Measurements from ENCODE around the gene PFN2.

GRCh38 chr3:149955449-149955848 is 15.2 kb downstream of the PFN2 start:
- no peak for TF ChIP-seq POLR2AphosphoS5 (IDR thresholded peaks at IDR 0.05; ENCODE audit: insufficient read depth in 1 of 2, low read depth in 1 of 2)
- TF ChIP-seq CTCF (IDR thresholded peaks at IDR 0.05) = no peak
